NB4 (cell line): ENCODE results near the gene SLC38A6.

Experiments used
- DNase-seq: peaks from one replicate; pipeline ENCODE4 v3.0.0; 2010; ENCODE audit warnings: low read depth
- H3K4me3 ChIP-seq: one replicate; pipeline ENCODE4 v1.5.1; 2011; ENCODE audit warnings: mild to moderate bottlenecking, low read depth, low read length, moderate library complexity
- CTCF ChIP-seq: IDR thresholded peaks from one replicate; pipeline ENCODE4 v1.5.1; 2012; ENCODE audit warnings: low read depth, low read length
- MYC ChIP-seq: IDR thresholded peaks from 2 replicates; pipeline ENCODE4 v1.6.1; 2011; ENCODE audit warnings: low read depth, low read length
- POLR2A ChIP-seq: IDR thresholded peaks from 2 replicates; pipeline ENCODE4 v1.6.1; 2011; ENCODE audit warnings: mild to moderate bottlenecking; ENCODE audit not compliant: insufficient read length; ENCODE audit errors: extremely low read depth
- TF ChIP-seq, protein P1 (sequence below): IDR thresholded peaks from 2 replicates; pipeline ENCODE4 v1.6.1; 2011; ENCODE audit warnings: low read depth, low read length

Gene SLC38A6

DNA sequence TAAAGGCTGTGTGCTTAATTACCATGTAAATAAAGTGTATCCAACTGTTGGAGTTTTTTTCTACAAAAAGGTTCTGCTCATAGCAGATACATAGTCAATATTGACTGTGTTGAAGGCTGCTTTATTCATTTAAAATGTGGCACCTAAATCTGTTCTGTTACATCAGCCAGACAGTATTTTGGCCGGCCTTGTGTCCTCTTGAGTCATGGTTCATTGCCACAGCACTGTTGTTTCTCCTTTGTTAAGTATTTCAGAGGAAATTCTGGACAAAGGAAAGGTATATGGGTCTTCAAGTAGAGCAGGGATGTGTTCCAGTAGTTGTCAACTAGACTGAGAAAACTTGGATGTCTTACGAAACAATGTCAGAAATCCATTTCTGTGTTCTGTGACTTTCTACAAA lies 95.5 kb downstream of the SLC38A6 start:
- TF ChIP-seq CTCF (no peak), MYC (no peak), POLR2A (no peak)
- TF ChIP-seq, protein P1, sequence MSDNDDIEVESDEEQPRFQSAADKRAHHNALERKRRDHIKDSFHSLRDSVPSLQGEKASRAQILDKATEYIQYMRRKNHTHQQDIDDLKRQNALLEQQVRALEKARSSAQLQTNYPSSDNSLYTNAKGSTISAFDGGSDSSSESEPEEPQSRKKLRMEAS, result no peak
- H3K4me3 ChIP-seq, result no peak overlapping the region
- DNase-seq, result no peak

- no peak overlapping the region for H3K4me3 ChIP-seq
- TF ChIP-seq POLR2A, result no peak
- no peak for DNase-seq
Observed at GRCh38 chr14:61077437-61077836, 96.4 kb downstream of the SLC38A6 start.

- no peak overlapping the region for H3K4me3 ChIP-seq
- no peak for DNase-seq
- TF ChIP-seq MYC (no peak), CTCF (no peak), POLR2A (no peak)
- TF ChIP-seq, protein P1, result no peak
Observed at GRCh38 chr14:61077951-61078720, 97.1 kb downstream of the SLC38A6 start.

- TF ChIP-seq CTCF, result no peak
- TF ChIP-seq MYC, result no peak
- no peak for TF ChIP-seq POLR2A
- TF ChIP-seq, protein P1, result no peak
- H3K4me3 ChIP-seq, result no peak overlapping the region
- no peak for DNase-seq
Observed at GRCh38 chr14:61080591-61081010, 99.6 kb downstream of the SLC38A6 start.

- no peak for DNase-seq
- no peak overlapping the region for H3K4me3 ChIP-seq
- no peak for TF ChIP-seq POLR2A
- TF ChIP-seq, protein P1, result no peak
- TF ChIP-seq MYC, result no peak
- TF ChIP-seq CTCF, result no peak
Observed at GRCh38 chr14:61088081-61088480, 107.0 kb downstream of the SLC38A6 start.

DNA sequence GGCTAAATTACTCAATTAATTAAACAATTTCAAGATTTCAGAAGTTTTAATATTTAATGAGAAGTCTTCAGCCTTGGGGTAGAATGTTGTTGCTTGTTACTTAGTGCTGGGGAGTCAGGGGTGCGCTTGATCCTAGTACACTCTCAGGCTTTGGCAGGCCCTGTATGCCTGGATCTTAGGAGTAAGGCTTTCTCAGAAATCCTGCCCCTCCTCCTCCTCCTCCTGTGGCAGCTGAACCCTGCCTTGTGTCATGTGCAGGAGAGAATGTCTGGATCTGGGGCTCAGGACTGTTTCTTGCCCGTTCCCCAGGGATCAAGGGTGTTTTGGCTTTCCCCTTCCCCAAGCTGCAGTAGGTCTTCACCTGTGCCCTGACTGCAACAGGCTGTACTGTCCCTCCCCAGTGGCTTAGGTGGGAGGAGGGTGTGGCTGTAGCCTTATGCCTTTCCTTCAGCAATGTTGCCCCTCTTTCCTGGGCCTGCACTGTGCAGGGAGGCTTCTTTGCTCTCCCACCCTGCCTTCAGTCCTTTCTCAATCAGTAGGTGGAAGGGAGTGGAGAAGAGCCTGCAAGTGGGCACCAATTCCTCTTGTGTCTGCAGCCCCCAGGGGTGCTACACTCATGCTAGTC lies 108.2 kb downstream of the SLC38A6 start:
- H3K4me3 ChIP-seq, result no peak overlapping the region
- DNase-seq, result no peak
- TF ChIP-seq CTCF, result no peak
- no peak for TF ChIP-seq MYC
- TF ChIP-seq, protein P1, result no peak
- TF ChIP-seq POLR2A, result no peak
